Osteoblast (primary cell): ENCODE results near the gene ZMYM5. TPM values are rescaled to one million over a fixed set of nuclear protein-coding genes. Genes with fewer than 3 reads are reported as not detected.
A peak's percentile ranks its signal among the peaks of the same experiment; 100 is the strongest.
"Not testable (repeated sequence)": the region's sequence is repeated elsewhere in the genome, so short reads cannot be mapped to it uniquely, and the experiment has no call there.

Experiments
- DNase-seq: peaks from one replicate; pipeline ENCODE4 v3.0.0; 2011; ENCODE audit warnings: low spot score, mixed read lengths; ENCODE audit not compliant: insufficient read length; ENCODE audit errors: missing footprints
- H2AFZ ChIP-seq: 2 replicates; pipeline ENCODE4 v1.6.0; 2011; ENCODE audit warnings: mild to moderate bottlenecking, low read length
- H3K27ac ChIP-seq: 2 replicates; pipeline ENCODE4 v1.5.1; 2011; ENCODE audit warnings: mild to moderate bottlenecking, low read depth, low read length, moderate library complexity
- H3K27me3 ChIP-seq: 2 replicates; pipeline ENCODE4 v1.6.0; 2012; ENCODE audit warnings: mild to moderate bottlenecking, control low read depth, inconsistent platforms, low read length, moderate library complexity; ENCODE audit not compliant: insufficient read depth
- H3K36me3 ChIP-seq: 2 replicates; pipeline ENCODE4 v1.5.1; 2011; ENCODE audit warnings: mild to moderate bottlenecking, low read length, control low read depth, moderate library complexity; ENCODE audit not compliant: insufficient read depth
- H3K4me1 ChIP-seq: 2 replicates; pipeline ENCODE4 v1.5.1; 2011; ENCODE audit warnings: mild to moderate bottlenecking, low read length, control low read depth, moderate library complexity; ENCODE audit not compliant: insufficient read depth
- H3K4me2 ChIP-seq: 2 replicates; pipeline ENCODE4 v1.6.0; 2011; ENCODE audit warnings: mild to moderate bottlenecking, low read length; ENCODE audit not compliant: insufficient read depth
- H3K4me3 ChIP-seq: fragments of 200-600 bp; sonication (generic); 3 replicates; pipeline ENCODE4 v1.5.1; 2012; ENCODE audit warnings: mild to moderate bottlenecking, low read length, inconsistent platforms; ENCODE audit not compliant: insufficient read depth
- H3K79me2 ChIP-seq: 2 replicates; pipeline ENCODE4 v1.6.0; 2012; ENCODE audit warnings: mild to moderate bottlenecking, low read length, control low read depth, inconsistent platforms; ENCODE audit not compliant: insufficient read depth
- H3K9me3 ChIP-seq: 2 replicates; pipeline ENCODE4 v1.5.1; 2011; ENCODE audit warnings: low read depth, low read length, control low read depth
- H4K20me1 ChIP-seq: 2 replicates; pipeline ENCODE4 v1.6.0; 2012; ENCODE audit warnings: mild to moderate bottlenecking, low read length, control low read depth; ENCODE audit not compliant: insufficient read depth
- CTCF ChIP-seq: IDR thresholded peaks from 2 replicates; pipeline ENCODE4 v1.5.1; 2011; ENCODE audit warnings: mild to moderate bottlenecking, low read depth, low read length, moderate library complexity; ENCODE audit errors: extremely low read depth
- total RNA-seq: library from RNA; depleted of rRNA; stranded (reverse); fragments of >200 nt; gene quantifications from 2 replicates; pipeline ENCODE4 v1.2.3, GENCODE V29; 2012

The ZMYM5 gene
- total RNA-seq, 1 donor = 22.8 TPM

- no peak overlapping the region for H3K4me3 ChIP-seq
- H3K36me3 ChIP-seq = peaks cover 30% of the 10 kb centered on the region
- H3K79me2 ChIP-seq = no peaks in the 10 kb centered on the region
- no peak overlapping the region for H3K27ac ChIP-seq
- no peaks in the 10 kb centered on the region for H3K27me3 ChIP-seq
- H4K20me1 ChIP-seq = peaks cover 10% of the 10 kb centered on the region
- DNase-seq = no peak
- H2AFZ ChIP-seq = no peak overlapping the region
- no peak for TF ChIP-seq CTCF
- H3K4me1 ChIP-seq = no peaks in the 10 kb centered on the region
- no peak overlapping the region for H3K4me2 ChIP-seq
- no peaks in the 10 kb centered on the region for H3K9me3 ChIP-seq
Measured at GRCh38 chr13:19822673-19823072, 40.8 kb downstream of the ZMYM5 start.

- peak; percentile 32 for TF ChIP-seq CTCF
- Histone ChIP-seq H3K36me3 (peaks cover 22% of the 10 kb centered on the region), H3K9me3 (no peaks in the 10 kb centered on the region), H4K20me1 (peaks cover 13% of the 10 kb centered on the region), H3K4me1 (no peaks in the 10 kb centered on the region), H3K79me2 (no peaks in the 10 kb centered on the region), H3K27me3 (no peaks in the 10 kb centered on the region), H2AFZ (no peak overlapping the region), H3K4me3 (no peak overlapping the region), H3K4me2 (no peak overlapping the region), H3K27ac (no peak overlapping the region)
- DNase-seq = peak; percentile 69
Measured at GRCh38 chr13:19818223-19818842, 45.1 kb downstream of the ZMYM5 start.

- Histone ChIP-seq H3K4me3 (no peak overlapping the region), H3K4me1 (no peaks in the 10 kb centered on the region), H2AFZ (no peak overlapping the region), H3K27me3 (no peaks in the 10 kb centered on the region), H4K20me1 (peaks cover 13% of the 10 kb centered on the region), H3K9me3 (no peaks in the 10 kb centered on the region), H3K36me3 (peaks cover 22% of the 10 kb centered on the region), H3K79me2 (no peaks in the 10 kb centered on the region), H3K27ac (no peak overlapping the region), H3K4me2 (no peak overlapping the region)
- no peak for TF ChIP-seq CTCF
- no peak for DNase-seq
Measured at GRCh38 chr13:19817510-19818158, 45.8 kb downstream of the ZMYM5 start.

- H3K4me1 ChIP-seq = no peaks in the 10 kb centered on the region
- H3K79me2 ChIP-seq = no peaks in the 10 kb centered on the region
- no peak for TF ChIP-seq CTCF
- H2AFZ ChIP-seq = no peak overlapping the region
- no peaks in the 10 kb centered on the region for H3K9me3 ChIP-seq
- no peak overlapping the region for H3K4me2 ChIP-seq
- no peaks in the 10 kb centered on the region for H3K27me3 ChIP-seq
- H3K4me3 ChIP-seq = no peak overlapping the region
- DNase-seq = no peak
- H4K20me1 ChIP-seq = peaks cover 13% of the 10 kb centered on the region
- H3K27ac ChIP-seq = no peak overlapping the region
- peaks cover 19% of the 10 kb centered on the region for H3K36me3 ChIP-seq
Measured at GRCh38 chr13:19817106-19817505, 46.3 kb downstream of the ZMYM5 start.

- H3K4me2 ChIP-seq, H3K27ac ChIP-seq, H3K79me2 ChIP-seq, H3K4me1 ChIP-seq, H3K4me3 ChIP-seq, H3K9me3 ChIP-seq, H2AFZ ChIP-seq, H3K27me3 ChIP-seq, DNase-seq: not testable (repeated sequence)
- H4K20me1 ChIP-seq = peaks cover 13% of the 10 kb centered on the region
- H3K36me3 ChIP-seq = peaks cover 14% of the 10 kb centered on the region
Measured at GRCh38 chr13:19815842-19816241, 47.6 kb downstream of the ZMYM5 start.
